ENCODE data around the gene JADE2.
A peak's percentile ranks its signal among the peaks of the same experiment; 100 is the strongest.

Gene JADE2

DNA sequence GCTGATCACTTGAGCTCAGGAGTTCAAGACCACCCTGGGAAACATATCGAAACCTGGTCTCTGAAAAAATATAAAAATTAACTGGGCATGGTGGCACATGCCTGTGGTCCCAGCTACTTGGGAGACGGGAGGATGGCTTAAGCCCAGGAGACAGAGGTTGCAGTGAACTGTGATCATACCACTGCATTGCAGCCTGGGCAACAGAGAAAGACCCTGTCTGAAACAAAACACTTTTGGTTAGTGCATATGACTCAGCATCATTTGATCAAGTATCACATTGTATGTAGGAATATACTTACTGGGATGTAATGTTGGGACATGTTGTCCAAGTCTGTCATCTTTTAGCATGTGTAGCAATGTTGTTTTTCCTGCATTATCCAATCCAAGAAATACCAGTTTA is 95.2 kb downstream of the JADE2 start:
- no peak overlapping the region for H3K4me3 ChIP-seq (replicated peaks; ENCODE audit: low read depth, low read length)
- DNase-seq (ENCODE audit: low read depth), result no peak
- TF ChIP-seq, protein P1, sequence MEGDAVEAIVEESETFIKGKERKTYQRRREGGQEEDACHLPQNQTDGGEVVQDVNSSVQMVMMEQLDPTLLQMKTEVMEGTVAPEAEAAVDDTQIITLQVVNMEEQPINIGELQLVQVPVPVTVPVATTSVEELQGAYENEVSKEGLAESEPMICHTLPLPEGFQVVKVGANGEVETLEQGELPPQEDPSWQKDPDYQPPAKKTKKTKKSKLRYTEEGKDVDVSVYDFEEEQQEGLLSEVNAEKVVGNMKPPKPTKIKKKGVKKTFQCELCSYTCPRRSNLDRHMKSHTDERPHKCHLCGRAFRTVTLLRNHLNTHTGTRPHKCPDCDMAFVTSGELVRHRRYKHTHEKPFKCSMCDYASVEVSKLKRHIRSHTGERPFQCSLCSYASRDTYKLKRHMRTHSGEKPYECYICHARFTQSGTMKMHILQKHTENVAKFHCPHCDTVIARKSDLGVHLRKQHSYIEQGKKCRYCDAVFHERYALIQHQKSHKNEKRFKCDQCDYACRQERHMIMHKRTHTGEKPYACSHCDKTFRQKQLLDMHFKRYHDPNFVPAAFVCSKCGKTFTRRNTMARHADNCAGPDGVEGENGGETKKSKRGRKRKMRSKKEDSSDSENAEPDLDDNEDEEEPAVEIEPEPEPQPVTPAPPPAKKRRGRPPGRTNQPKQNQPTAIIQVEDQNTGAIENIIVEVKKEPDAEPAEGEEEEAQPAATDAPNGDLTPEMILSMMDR (IDR thresholded peaks at IDR 0.05; ENCODE audit: low read length, missing control alignments), result no peak

DNA sequence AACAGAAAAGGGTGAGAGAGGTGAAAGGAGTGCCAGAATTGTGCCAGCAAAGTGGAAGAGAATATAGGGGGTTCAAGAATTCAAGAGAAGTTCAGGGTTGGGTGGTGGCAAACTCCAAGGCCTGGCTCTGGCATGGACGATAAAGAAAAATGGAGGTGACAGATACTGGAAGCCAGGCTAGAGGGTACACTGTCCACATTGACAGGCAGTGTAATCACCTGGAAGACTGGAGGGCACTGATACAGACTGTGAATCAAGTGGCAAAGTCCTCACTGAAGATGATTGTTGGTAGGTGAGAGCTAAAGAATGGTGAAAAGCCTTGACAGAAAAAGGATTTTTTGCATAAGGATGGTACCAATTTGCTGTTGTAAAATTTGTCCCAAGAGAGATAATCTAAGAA is 100.1 kb downstream of the JADE2 start:
- no peak for DNase-seq (ENCODE audit: low read depth)
- TF ChIP-seq, protein P1 (IDR thresholded peaks at IDR 0.05; ENCODE audit: low read length, missing control alignments), result no peak
- H3K4me3 ChIP-seq (replicated peaks; ENCODE audit: low read depth, low read length), result no peak overlapping the region

- H3K4me3 ChIP-seq (replicated peaks; ENCODE audit: low read depth, low read length), result no peak overlapping the region
- DNase-seq (ENCODE audit: low read depth), result peak; percentile 87
- TF ChIP-seq, protein P1 (IDR thresholded peaks at IDR 0.05; ENCODE audit: low read length, missing control alignments), result no peak
These were observed 101.0 kb downstream of the JADE2 start for GRCh38 chr5:134626369-134627014.
